DOHH2 (cell line): ENCODE data around the gene GUCY2D.

Experiments used
- EZH2phosphoT487 ChIP-seq: fragments of 200-600 bp; sonication (generic); IDR thresholded peaks from 2 replicates; pipeline ENCODE4 v1.6.1; 2017; ENCODE audit warnings: borderline replicate concordance, mild to moderate bottlenecking, antibody characterized with exemption, low read length, moderate library complexity, mixed read lengths
- TF ChIP-seq, protein P1 (sequence below): fragments of 200-600 bp; sonication (generic); IDR thresholded peaks from one replicate; pipeline ENCODE4 v1.5.1; 2014; ENCODE audit warnings: antibody characterized with exemption, mild to moderate bottlenecking, low read depth, low read length; ENCODE audit not compliant: poor library complexity, severe bottlenecking

DNA sequence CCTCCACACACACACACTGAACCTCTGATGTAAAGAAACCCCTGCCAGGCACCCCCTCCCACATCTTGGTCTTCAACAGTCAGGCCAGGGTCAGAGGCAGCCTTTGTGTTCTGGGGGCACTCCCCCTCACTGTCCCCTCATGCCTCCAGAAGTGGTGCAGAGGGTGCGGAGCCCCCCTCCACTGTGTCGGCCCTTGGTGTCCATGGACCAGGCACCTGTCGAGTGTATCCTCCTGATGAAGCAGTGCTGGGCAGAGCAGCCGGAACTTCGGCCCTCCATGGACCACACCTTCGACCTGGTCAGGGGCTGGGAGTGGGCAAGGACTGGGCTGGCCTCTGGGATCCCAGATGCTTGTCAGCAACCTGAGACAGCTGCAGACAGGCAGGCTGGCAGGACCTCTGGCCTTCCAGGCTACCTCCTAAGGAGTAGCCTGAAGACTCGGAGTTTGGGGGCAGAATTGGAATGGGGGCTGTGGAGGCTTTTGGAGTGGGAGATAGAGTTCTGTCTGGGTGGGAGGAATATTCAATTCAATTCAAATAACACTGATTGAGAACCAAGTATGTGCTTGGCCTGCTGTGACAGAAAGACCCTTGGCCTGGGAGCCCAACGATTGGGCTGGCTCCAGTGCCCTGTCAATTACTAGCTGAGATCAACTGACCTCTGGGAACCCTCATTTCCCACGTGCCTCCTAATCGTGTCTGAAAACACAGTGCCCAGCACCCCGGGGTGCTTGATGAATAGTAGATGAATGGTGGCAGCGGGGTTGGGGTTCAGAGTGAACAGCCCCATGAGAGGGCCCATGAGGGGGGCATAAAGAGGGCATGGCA is 11.5 kb downstream of the GUCY2D start:
- TF ChIP-seq, protein P1, sequence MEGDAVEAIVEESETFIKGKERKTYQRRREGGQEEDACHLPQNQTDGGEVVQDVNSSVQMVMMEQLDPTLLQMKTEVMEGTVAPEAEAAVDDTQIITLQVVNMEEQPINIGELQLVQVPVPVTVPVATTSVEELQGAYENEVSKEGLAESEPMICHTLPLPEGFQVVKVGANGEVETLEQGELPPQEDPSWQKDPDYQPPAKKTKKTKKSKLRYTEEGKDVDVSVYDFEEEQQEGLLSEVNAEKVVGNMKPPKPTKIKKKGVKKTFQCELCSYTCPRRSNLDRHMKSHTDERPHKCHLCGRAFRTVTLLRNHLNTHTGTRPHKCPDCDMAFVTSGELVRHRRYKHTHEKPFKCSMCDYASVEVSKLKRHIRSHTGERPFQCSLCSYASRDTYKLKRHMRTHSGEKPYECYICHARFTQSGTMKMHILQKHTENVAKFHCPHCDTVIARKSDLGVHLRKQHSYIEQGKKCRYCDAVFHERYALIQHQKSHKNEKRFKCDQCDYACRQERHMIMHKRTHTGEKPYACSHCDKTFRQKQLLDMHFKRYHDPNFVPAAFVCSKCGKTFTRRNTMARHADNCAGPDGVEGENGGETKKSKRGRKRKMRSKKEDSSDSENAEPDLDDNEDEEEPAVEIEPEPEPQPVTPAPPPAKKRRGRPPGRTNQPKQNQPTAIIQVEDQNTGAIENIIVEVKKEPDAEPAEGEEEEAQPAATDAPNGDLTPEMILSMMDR = no peak
- no peak for TF ChIP-seq EZH2phosphoT487
